GM04503 (cell line): ENCODE measurements around the gene COL17A1.

Experiments used
- DNase-seq: peaks from one replicate; pipeline ENCODE4 v3.0.0-alpha.2; 2012; ENCODE audit warnings: low read depth

The COL17A1 gene

GRCh38 chr10:104096692-104097091 is 11.0 kb upstream of the COL17A1 start:
- DNase-seq, result no peak

- DNase-seq, result no peak
These were observed 7.1 kb upstream of the COL17A1 start for GRCh38 chr10:104092749-104093148.

- DNase-seq, result no peak
These were observed 4.9 kb upstream of the COL17A1 start for GRCh38 chr10:104090611-104091010.

- no peak for DNase-seq
These were observed 3.9 kb upstream of the COL17A1 start for GRCh38 chr10:104089621-104090020.

- no peak for DNase-seq
These were observed 2.6 kb upstream of the COL17A1 start for GRCh38 chr10:104088239-104088638.

- DNase-seq, result no peak
These were observed 1.1 kb downstream of the COL17A1 start for GRCh38 chr10:104084482-104085142.

GRCh38 chr10:104081998-104082397 is 3.7 kb downstream of the COL17A1 start:
- no peak for DNase-seq

- DNase-seq, result no peak
These were observed 4.9 kb downstream of the COL17A1 start for GRCh38 chr10:104080762-104081161.

- no peak for DNase-seq
These were observed 8.0 kb downstream of the COL17A1 start for GRCh38 chr10:104077663-104078151.

- no peak for DNase-seq
These were observed 8.4 kb downstream of the COL17A1 start for GRCh38 chr10:104077247-104077646.

- DNase-seq, result no peak
These were observed 8.9 kb downstream of the COL17A1 start for GRCh38 chr10:104076743-104077160.

GRCh38 chr10:104074505-104074904 is 11.2 kb downstream of the COL17A1 start:
- DNase-seq, result no peak

GRCh38 chr10:104072786-104073185 is 12.9 kb downstream of the COL17A1 start:
- DNase-seq, result no peak

GRCh38 chr10:104069613-104070012 is 16.1 kb downstream of the COL17A1 start:
- no peak for DNase-seq

GRCh38 chr10:104067525-104067924 is 18.2 kb downstream of the COL17A1 start:
- no peak for DNase-seq

GRCh38 chr10:104066945-104067344 is 18.7 kb downstream of the COL17A1 start:
- no peak for DNase-seq

GRCh38 chr10:104065748-104066147 is 19.9 kb downstream of the COL17A1 start:
- no peak for DNase-seq

GRCh38 chr10:104061196-104061595 is 24.5 kb downstream of the COL17A1 start:
- no peak for DNase-seq

- DNase-seq, result no peak
These were observed 26.3 kb downstream of the COL17A1 start for GRCh38 chr10:104059364-104059763.

- DNase-seq, result no peak
These were observed 28.0 kb downstream of the COL17A1 start for GRCh38 chr10:104057717-104058116.

GRCh38 chr10:104056619-104057273 is 28.9 kb downstream of the COL17A1 start:
- no peak for DNase-seq

- peak; percentile 53 for DNase-seq
These were observed 31.2 kb downstream of the COL17A1 start for GRCh38 chr10:104054430-104054829.

GRCh38 chr10:104053201-104053600 is 32.5 kb downstream of the COL17A1 start:
- no peak for DNase-seq

- DNase-seq, result no peak
These were observed 33.2 kb downstream of the COL17A1 start for GRCh38 chr10:104052431-104052830.
